Activated naive CD8-positive, alpha-beta T cell treated with anti-CD3 and anti-CD28 coated beads, Interleukin-2, amount 10 ng/mL, durations not matched to agents 7 days and 5 days (primary cell): ENCODE measurements around the gene FLYWCH1. TPM values are rescaled to one million over a fixed set of nuclear protein-coding genes. Genes with fewer than 3 reads are reported as not detected.
A peak's percentile ranks its signal among the peaks of the same experiment; 100 is the strongest.
"Not testable (repeated sequence)": the region's sequence is repeated elsewhere in the genome, so short reads cannot be mapped to it uniquely, and the experiment has no call there.

Experiments
- ATAC-seq: fragments of 150-1000 bp; cut with Tn5 transposase; one replicate; pipeline ENCODE4 v1.10.0; 2021; ENCODE audit warnings: low read depth, moderate library complexity
- POLR2A ChIA-PET: fragments of 350-600 bp; sonication (Branson Sonifier 250); formaldehyde crosslinking; loops from one replicate; lab custom pipeline; 2021; ENCODE audit warnings: antibody characterized with exemption; lab: Charles Lee
- DNase-seq: peaks from one replicate; pipeline ENCODE4 v3.0.0; 2021
- H3K27ac Mint-ChIP-seq: one replicate; pipeline ENCODE4 v1.8.0; 2022; ENCODE audit warnings: mild to moderate bottlenecking, mixed read lengths
- H3K27me3 Mint-ChIP-seq: one replicate; pipeline ENCODE4 v1.8.0; 2022; ENCODE audit warnings: mild to moderate bottlenecking, moderate library complexity, mixed read lengths
- H3K36me3 Mint-ChIP-seq: one replicate; pipeline ENCODE4 v1.8.0; 2021; ENCODE audit warnings: mild to moderate bottlenecking, mixed read lengths
- H3K4me1 Mint-ChIP-seq: one replicate; pipeline ENCODE4 v1.8.0; 2021; ENCODE audit warnings: mixed read lengths
- H3K4me3 Mint-ChIP-seq: one replicate; pipeline ENCODE4 v1.8.0; 2022; ENCODE audit warnings: mild to moderate bottlenecking, moderate library complexity, mixed read lengths
- H3K9me3 Mint-ChIP-seq: one replicate; pipeline ENCODE4 v1.8.0; 2021; ENCODE audit warnings: mixed read lengths
- total RNA-seq, 2 experiments: library from RNA; stranded (reverse); gene quantifications; one replicate each; pipeline ENCODE4 v1.2.3, GENCODE V29; 2021

FLYWCH1 gene
- total RNA-seq, 2 experiments from 2014 or later: 65.5 to 69.7 TPM

- peak; percentile 96 for DNase-seq
- ATAC-seq: peak; percentile 67
- Mint-ChIP-seq H3K4me3 (peak overlapping the region; percentile 90), H3K4me1 (peaks cover 22% of the 10 kb centered on the region), H3K9me3 (no peaks in the 10 kb centered on the region), H3K27me3 (peaks cover 5% of the 10 kb centered on the region), H3K36me3 (no peaks in the 10 kb centered on the region), H3K27ac (peak overlapping the region; percentile 94)
- POLR2A ChIA-PET: interaction anchor here (0.8 to 1.9 kb wide), 3 partner anchors 9 to 37 kb away, joined by 4 to 8 read pairs (median 4); partner anchors contain the start of gene FLYWCH2
These were observed 6.3 kb upstream of the FLYWCH1 start for GRCh38 chr16:2905241-2905987.

GRCh38 chr16:2905988-2906387, 5.7 kb upstream of the FLYWCH1 start:
- Mint-ChIP-seq H3K27ac (peak overlapping the region; percentile 8), H3K27me3 (peaks cover 5% of the 10 kb centered on the region), H3K4me1 (peaks cover 22% of the 10 kb centered on the region), H3K4me3 (peak overlapping the region; percentile 90), H3K36me3 (no peaks in the 10 kb centered on the region), H3K9me3 (no peaks in the 10 kb centered on the region)
- ATAC-seq (no peak), DNase-seq (no peak)
- POLR2A ChIA-PET: interaction anchor here (0.8 to 1.9 kb wide), 4 partner anchors 9 to 75 kb away, joined by 4 to 8 read pairs (median 4); partner anchors contain the start of genes FLYWCH2 and PKMYT1

DNA sequence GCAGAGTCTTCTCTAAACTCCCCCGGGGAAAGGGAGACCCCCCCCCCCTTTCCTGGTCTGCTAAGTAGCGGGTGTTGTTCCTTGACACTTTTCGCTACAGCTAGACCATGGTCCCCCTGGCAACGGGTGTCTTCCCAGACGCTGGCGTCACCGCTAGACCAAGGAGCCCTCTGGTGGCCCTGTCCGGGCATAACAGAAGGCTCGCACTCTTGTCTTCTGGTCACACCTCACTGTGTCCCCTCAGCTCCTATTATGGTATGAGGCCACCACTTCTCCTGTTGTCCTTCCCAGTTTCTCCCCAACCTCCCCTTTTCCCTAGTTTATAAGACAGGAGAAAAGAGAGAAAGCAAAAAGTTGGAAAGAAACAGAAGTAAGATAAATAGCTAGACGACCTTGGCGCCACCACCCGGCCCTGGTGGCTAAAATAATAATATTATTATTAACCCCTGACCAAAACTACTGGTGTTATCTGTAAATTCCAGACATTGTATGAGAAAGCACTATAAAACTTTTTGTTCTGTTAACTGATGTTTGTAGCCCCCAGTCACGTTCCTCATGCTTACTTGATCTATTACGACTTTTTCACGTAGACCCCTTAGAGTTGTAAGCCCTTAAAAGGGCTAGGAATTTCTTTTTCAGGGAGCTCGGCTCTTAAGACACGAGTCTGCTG, 4.5 kb upstream of the FLYWCH1 start:
- not testable (repeated sequence) for H3K27ac Mint-ChIP-seq, H3K27me3 Mint-ChIP-seq, H3K4me3 Mint-ChIP-seq, H3K36me3 Mint-ChIP-seq, H3K9me3 Mint-ChIP-seq, ATAC-seq
- peak; percentile 52 for DNase-seq
- H3K4me1 Mint-ChIP-seq: peaks cover 22% of the 10 kb centered on the region
- POLR2A ChIA-PET: interaction anchor here (1.3 kb wide), 1 partner anchor 73 kb away, joined by 5 read pairs; the partner anchor contains the start of gene PKMYT1

GRCh38 chr16:2910441-2910969, 1.2 kb upstream of the FLYWCH1 start:
- POLR2A ChIA-PET: interaction anchor here (0.6 to 2.1 kb wide), 3 partner anchors 27 to 59 kb away, joined by 4 to 6 read pairs (median 4); no protein-coding TSS in a partner anchor
- H3K27ac Mint-ChIP-seq: no peak overlapping the region

DNA sequence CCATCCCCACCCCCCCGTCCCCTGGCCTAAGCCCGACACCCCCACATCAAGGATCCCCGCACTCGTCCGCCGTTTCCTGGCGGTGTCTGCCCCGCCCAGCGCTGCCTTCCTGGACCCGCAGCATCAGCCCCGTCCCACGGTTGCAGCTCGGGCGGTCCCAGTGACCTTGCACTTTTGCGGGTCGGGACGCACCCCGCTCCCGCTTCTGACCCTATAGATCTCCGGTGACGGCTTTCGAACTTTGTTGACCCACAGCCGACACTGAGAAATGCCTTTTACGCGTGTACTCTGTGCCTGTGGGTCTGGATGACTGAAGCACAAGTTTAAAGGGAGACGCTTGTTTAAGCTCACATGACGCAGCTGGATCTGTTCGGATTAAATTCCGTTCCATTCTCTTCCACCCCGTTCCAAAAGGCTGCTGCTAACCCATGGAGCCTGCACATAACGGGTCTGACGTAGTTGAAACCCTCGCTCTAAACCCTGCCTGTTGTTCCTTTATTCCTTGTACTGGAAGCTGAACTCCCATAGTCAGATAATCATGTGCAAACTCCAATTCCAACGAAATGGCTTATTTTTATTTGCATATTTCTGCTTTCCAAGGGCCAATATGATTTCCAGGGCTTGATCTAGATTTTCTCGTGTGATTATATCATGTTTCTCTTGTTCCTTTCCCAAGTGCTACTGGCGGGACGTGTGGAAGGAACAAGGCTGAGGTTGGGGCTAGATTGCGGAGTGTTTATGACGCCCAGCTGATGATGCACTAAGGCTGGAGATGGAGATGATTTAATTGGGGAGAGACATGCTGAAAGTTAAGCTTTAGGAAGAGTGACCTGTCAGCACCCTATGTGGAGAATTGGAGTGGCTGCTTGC, 834 bp downstream of the FLYWCH1 start:
- Mint-ChIP-seq H3K4me1 (peaks cover 12% of the 10 kb centered on the region), H3K9me3 (no peaks in the 10 kb centered on the region), H3K27ac (peak overlapping the region; percentile 85), H3K36me3 (peaks cover 5% of the 10 kb centered on the region), H3K27me3 (peaks cover 5% of the 10 kb centered on the region), H3K4me3 (peak overlapping the region; percentile 93)
- DNase-seq (peak; percentile 60), ATAC-seq (peak; percentile 27)
- POLR2A ChIA-PET: interaction anchor here (0.8 to 2.4 kb wide), 6 partner anchors 10 to 67 kb away, joined by 3 to 31 read pairs (median 5); partner anchors contain the start of genes FLYWCH2 and PKMYT1

More at GRCh38 chr16:2910441-2910969, 1.2 kb upstream of the FLYWCH1 start:
- peaks cover 24% of the 10 kb centered on the region for H3K4me1 Mint-ChIP-seq
- peak overlapping the region; percentile 88 for H3K4me3 Mint-ChIP-seq
- no peak for DNase-seq
- no peak for ATAC-seq
- H3K9me3 Mint-ChIP-seq: no peaks in the 10 kb centered on the region
- peaks cover 5% of the 10 kb centered on the region for H3K27me3 Mint-ChIP-seq
- H3K36me3 Mint-ChIP-seq: peaks cover 5% of the 10 kb centered on the region

DNA sequence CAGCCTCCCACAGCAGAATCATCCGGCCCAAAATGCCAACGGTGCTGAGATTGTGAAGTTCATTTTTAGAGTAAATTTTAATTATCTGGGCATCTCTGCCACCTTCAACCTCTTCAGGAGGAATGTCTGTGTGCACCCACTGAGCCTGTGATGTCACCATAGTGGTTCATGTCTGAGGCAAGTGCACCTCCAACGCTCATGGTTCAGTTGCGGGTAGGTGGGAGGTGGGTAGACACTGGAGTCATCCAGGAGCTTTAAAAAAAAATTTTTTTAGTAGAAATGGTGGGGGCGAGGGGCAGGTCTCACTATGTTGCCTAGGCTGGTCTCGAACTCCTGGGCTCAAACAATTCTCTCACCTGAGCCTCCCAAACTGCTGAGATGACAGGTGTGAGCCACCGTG, 1.9 kb downstream of the FLYWCH1 start:
- H3K9me3 Mint-ChIP-seq: no peaks in the 10 kb centered on the region
- H3K4me3 Mint-ChIP-seq: peak overlapping the region; percentile 93
- H3K36me3 Mint-ChIP-seq: peaks cover 5% of the 10 kb centered on the region
- H3K27ac Mint-ChIP-seq: no peak overlapping the region
- peaks cover 11% of the 10 kb centered on the region for H3K4me1 Mint-ChIP-seq
- H3K27me3 Mint-ChIP-seq: peaks cover 5% of the 10 kb centered on the region
- ATAC-seq (no peak), DNase-seq (no peak)
- POLR2A ChIA-PET: interaction anchor here (2.4 kb wide), 1 partner anchor 45 kb away, joined by 13 read pairs; no protein-coding TSS in a partner anchor

DNA sequence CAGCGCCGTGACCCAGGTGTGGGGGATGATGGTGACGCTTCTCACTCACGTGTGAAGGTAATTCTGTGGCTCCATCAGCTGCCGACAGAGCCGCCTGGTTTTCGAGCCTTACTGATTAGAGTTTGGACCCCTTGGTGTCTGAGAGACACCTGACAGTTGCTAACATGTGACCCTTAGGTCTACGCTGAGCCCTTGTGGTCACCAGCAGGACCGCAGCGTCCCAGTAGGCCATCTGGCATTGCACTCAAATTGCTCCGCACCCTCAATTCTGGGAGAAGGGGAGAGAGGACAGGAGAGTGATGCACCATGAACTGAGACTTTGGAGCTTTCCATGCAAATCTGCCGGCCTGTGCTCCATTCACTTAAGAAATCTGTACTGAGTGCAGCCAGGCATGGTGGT, 2.5 kb downstream of the FLYWCH1 start:
- Mint-ChIP-seq H3K27ac (no peak overlapping the region), H3K4me3 (no peak overlapping the region)
- POLR2A ChIA-PET: interaction anchor here (1.4 kb wide), 1 partner anchor 9 kb away, joined by 4 read pairs; no protein-coding TSS in a partner anchor

DNA sequence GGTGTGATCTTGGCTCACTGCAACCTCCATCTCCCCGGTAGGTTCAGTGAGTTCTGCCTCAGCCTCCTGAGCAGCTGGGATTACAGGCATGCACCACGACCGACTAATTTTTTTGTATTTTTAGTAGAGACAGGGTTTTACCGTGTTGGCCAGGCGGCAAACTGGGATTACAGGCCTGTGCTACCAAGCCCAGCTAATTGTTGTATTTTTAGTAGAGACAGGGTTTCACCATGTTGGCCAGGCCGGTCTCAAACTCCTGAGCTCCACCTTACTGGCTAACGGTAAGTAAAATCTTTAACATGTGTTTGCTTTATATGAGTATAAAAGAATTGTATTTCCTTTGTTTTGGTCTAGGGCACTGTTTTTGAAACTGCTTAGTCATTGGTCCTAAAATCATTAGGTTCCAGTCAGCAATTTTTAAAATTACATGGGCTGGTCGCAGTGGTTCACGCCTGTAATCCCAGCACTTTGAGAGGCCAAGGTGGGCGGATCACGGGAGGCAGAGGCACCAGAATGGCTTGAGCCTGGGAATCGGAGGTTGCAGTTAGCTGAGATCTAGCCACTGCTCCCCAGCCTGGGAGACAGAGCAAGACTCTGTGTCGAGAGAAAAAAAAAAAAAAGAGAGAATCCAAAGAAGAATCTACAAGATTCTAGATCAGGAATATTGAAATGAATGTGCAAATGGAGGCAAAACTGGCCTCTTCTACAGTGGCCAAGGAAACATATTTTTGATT, 3.6 kb downstream of the FLYWCH1 start:
- POLR2A ChIA-PET: interaction anchor here (1.4 kb wide), 1 partner anchor 10 kb away, joined by 4 read pairs; no protein-coding TSS in a partner anchor
- Mint-ChIP-seq H3K4me1 (peaks cover 13% of the 10 kb centered on the region), H3K4me3 (no peak overlapping the region)

More for the DNA sequence above, 2.5 kb downstream of the FLYWCH1 start:
- Mint-ChIP-seq H3K27me3 (peaks cover 3% of the 10 kb centered on the region), H3K36me3 (peaks cover 5% of the 10 kb centered on the region), H3K9me3 (no peaks in the 10 kb centered on the region), H3K4me1 (peaks cover 11% of the 10 kb centered on the region)
- DNase-seq (no peak), ATAC-seq (no peak)

GRCh38 chr16:2919511-2920255, 8.0 kb downstream of the FLYWCH1 start:
- Mint-ChIP-seq H3K27me3 (no peaks in the 10 kb centered on the region), H3K4me3 (no peak overlapping the region), H3K4me1 (peaks cover 5% of the 10 kb centered on the region), H3K36me3 (peaks cover 9% of the 10 kb centered on the region), H3K27ac (no peak overlapping the region), H3K9me3 (no peaks in the 10 kb centered on the region)
- POLR2A ChIA-PET: interaction anchor here (1.0 to 1.2 kb wide), 2 partner anchors 8 to 29 kb away, joined by 3 to 7 read pairs; partner anchors contain the start of gene FLYWCH1
- peak; percentile 33 for ATAC-seq
- no peak for DNase-seq

More for the DNA sequence above, 3.6 kb downstream of the FLYWCH1 start:
- peaks cover under 1% of the 10 kb centered on the region for H3K27me3 Mint-ChIP-seq
- DNase-seq (no peak), ATAC-seq (no peak)
- no peak overlapping the region for H3K27ac Mint-ChIP-seq
- H3K36me3 Mint-ChIP-seq: peaks cover 9% of the 10 kb centered on the region
- no peaks in the 10 kb centered on the region for H3K9me3 Mint-ChIP-seq

DNA sequence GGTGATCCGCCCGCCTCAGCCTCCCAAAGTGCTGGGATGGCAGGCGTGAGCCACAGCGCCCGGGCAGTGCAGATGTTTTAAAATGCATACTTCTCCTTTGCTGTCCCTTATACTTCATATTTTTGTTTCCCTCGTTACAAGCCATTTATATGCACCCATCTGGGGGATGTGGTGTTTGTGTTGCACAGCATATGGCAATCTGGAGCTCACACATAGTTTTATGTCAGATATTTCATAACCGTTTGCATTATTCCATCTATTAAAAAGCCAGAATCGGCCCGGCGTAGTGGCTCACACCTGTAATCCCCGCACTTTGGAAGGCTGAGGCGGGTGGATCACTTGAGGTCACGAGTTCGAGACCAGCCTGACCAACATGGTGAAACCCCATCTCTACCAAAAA, 11.8 kb downstream of the FLYWCH1 start:
- Mint-ChIP-seq H3K36me3 (peaks cover 9% of the 10 kb centered on the region), H3K27me3 (no peaks in the 10 kb centered on the region), H3K9me3 (no peaks in the 10 kb centered on the region), H3K4me3 (no peak overlapping the region), H3K4me1 (peaks cover 12% of the 10 kb centered on the region), H3K27ac (no peak overlapping the region)
- ATAC-seq: no peak
- no peak for DNase-seq
- POLR2A ChIA-PET: no interaction called here
